ENCODE data around the gene SLCO2A1. TPM values are rescaled to one million over a fixed set of nuclear protein-coding genes. Genes with fewer than 3 reads are reported as not detected.

SLCO2A1 gene
- total RNA-seq, result not detected in 2 replicates

GRCh38 chr3:134029734-134030378 is at the start of gene SLCO2A1:
TSS of gene SLCO2A1 (minus strand) at chr3:134029925. CDS start at chr3:134029802, 123 bp downstream.
- FAIRE-seq (no peak), DNase-seq (ENCODE audit: low read depth) (no peak)
- Histone ChIP-seq H3K4me3 (ENCODE audit: low read depth, low read length) (peak within 1 kb of the TSS; percentile 45), H3K36me3 (ENCODE audit: control insufficient read depth, insufficient read depth, low read length) (no peaks in the 10 kb centered on the region), H3K27me3 (ENCODE audit: control insufficient read depth, insufficient read depth, low read length) (peaks cover 12% of the 10 kb centered on the region)
- no peak for TF ChIP-seq CTCF (IDR thresholded peaks at IDR 0.05; ENCODE audit: insufficient read depth, low read length, severe bottlenecking)

DNA sequence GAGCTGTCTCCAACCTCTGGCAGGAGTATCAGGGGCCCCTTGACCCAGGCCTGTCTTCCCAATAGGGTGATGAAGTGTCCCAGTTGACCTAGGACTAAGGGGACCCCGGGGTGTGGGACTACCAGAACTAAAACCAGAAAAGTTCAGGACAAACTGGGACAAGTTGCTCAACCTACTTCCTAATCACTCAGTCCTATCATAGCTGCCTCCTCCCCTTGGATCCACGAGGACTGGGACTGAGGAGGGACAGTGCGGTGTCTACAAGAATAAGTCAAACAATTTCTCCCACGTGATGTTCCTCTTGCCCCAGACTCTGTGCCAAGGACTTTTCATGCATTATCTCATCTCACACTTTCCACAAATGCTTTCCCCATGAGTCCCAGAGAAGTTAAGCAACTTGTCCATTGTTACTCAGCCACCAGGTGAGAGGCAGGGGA is 49.4 kb upstream of the SLCO2A1 start:
- no peak for TF ChIP-seq CTCF (IDR thresholded peaks at IDR 0.05; ENCODE audit: insufficient read depth, low read length, severe bottlenecking)
- peak; percentile 60 for DNase-seq (ENCODE audit: low read depth)
- no peak for FAIRE-seq
- H3K27me3 ChIP-seq (ENCODE audit: control insufficient read depth, insufficient read depth, low read length), result peaks cover 2% of the 10 kb centered on the region
- no peaks in the 10 kb centered on the region for H3K36me3 ChIP-seq (ENCODE audit: control insufficient read depth, insufficient read depth, low read length)
- no peak overlapping the region for H3K4me3 ChIP-seq (ENCODE audit: low read depth, low read length)

- TF ChIP-seq CTCF (IDR thresholded peaks at IDR 0.05; ENCODE audit: insufficient read depth, low read length, severe bottlenecking), result no peak
- Histone ChIP-seq H3K27me3 (ENCODE audit: control insufficient read depth, insufficient read depth, low read length) (peaks cover 2% of the 10 kb centered on the region), H3K36me3 (ENCODE audit: control insufficient read depth, insufficient read depth, low read length) (no peaks in the 10 kb centered on the region), H3K4me3 (ENCODE audit: low read depth, low read length) (no peak overlapping the region)
- no peak for DNase-seq (ENCODE audit: low read depth)
- FAIRE-seq, result no peak
Measured at GRCh38 chr3:134078169-134078831, 48.6 kb upstream of the SLCO2A1 start.

GRCh38 chr3:134077649-134078161 is 48.0 kb upstream of the SLCO2A1 start:
- TF ChIP-seq CTCF (IDR thresholded peaks at IDR 0.05; ENCODE audit: insufficient read depth, low read length, severe bottlenecking), result no peak
- no peak for FAIRE-seq
- no peak overlapping the region for H3K4me3 ChIP-seq (ENCODE audit: low read depth, low read length)
- no peak for DNase-seq (ENCODE audit: low read depth)
- peaks cover 2% of the 10 kb centered on the region for H3K27me3 ChIP-seq (ENCODE audit: control insufficient read depth, insufficient read depth, low read length)
- no peaks in the 10 kb centered on the region for H3K36me3 ChIP-seq (ENCODE audit: control insufficient read depth, insufficient read depth, low read length)

DNA sequence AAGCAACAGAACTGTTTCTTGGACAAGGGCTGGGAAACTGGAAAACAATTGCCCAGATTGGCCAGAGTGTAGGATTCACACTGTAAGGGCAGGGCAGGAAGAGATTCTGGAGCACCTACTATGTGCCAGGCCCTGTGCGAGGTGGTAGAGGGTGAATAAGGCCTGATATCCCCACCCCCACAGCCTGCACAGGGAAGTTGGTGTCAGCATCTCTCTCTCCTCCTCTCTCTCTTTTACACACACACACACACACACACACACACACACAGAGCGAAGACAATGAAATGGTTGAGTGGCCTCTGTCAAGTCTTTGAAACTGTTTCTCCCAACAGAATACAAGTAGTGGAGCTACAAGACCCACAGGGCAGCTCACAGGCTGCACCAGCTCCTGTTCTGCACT is 47.1 kb upstream of the SLCO2A1 start:
- FAIRE-seq (no peak), DNase-seq (ENCODE audit: low read depth) (no peak)
- Histone ChIP-seq H3K36me3 (ENCODE audit: control insufficient read depth, insufficient read depth, low read length) (no peaks in the 10 kb centered on the region), H3K27me3 (ENCODE audit: control insufficient read depth, insufficient read depth, low read length) (peaks cover 2% of the 10 kb centered on the region), H3K4me3 (ENCODE audit: low read depth, low read length) (no peak overlapping the region)
- TF ChIP-seq CTCF (IDR thresholded peaks at IDR 0.05; ENCODE audit: insufficient read depth, low read length, severe bottlenecking), result no peak
